ENCODE results near the gene CREB5. TPM values are rescaled to one million over a fixed set of nuclear protein-coding genes. Genes with fewer than 3 reads are reported as not detected.

The CREB5 gene
- total RNA-seq, 1 experiment from 2014 or later = 19.2 TPM

GRCh38 chr7:28490831-28491230 is 78.5 kb downstream of the CREB5 start:
- CTCF ChIA-PET = no interaction called here
- DNase-seq = peak; percentile 20
- no peak overlapping the region for H3K4me3 Mint-ChIP-seq (ENCODE audit: low read depth, unreplicated experiment)
- H3K27ac Mint-ChIP-seq (ENCODE audit: unreplicated experiment) = no peak overlapping the region
- BruUV-seq (replicated peaks) = no TSS peak
- intact Hi-C loops (cut with micrococcal nuclease; ENCODE audit: unreplicated experiment) = no loop called here
- H3K9me3 Mint-ChIP-seq (ENCODE audit: low read depth, unreplicated experiment) = peaks cover 4% of the 10 kb centered on the region
- TF ChIP-seq CTCF (IDR thresholded peaks at IDR 0.05; ENCODE audit: unreplicated experiment) = no peak
- no peaks in the 10 kb centered on the region for H3K27me3 Mint-ChIP-seq (ENCODE audit: unreplicated experiment)
- H3K36me3 Mint-ChIP-seq (ENCODE audit: insufficient read depth, unreplicated experiment) = no peaks in the 10 kb centered on the region
- peaks cover 56% of the 10 kb centered on the region for H3K4me1 Mint-ChIP-seq (ENCODE audit: low read depth, unreplicated experiment)

GRCh38 chr7:28493477-28493876 is 81.2 kb downstream of the CREB5 start:
- CTCF ChIA-PET = no interaction called here
- H3K27me3 Mint-ChIP-seq (ENCODE audit: unreplicated experiment) = no peaks in the 10 kb centered on the region
- DNase-seq = no peak

GRCh38 chr7:28497009-28497408 is 84.7 kb downstream of the CREB5 start:
- no TSS peak for BruUV-seq (replicated peaks)
- CTCF ChIA-PET = no interaction called here
- Mint-ChIP-seq H3K4me3 (ENCODE audit: low read depth, unreplicated experiment) (no peak overlapping the region), H3K36me3 (ENCODE audit: insufficient read depth, unreplicated experiment) (no peaks in the 10 kb centered on the region), H3K9me3 (ENCODE audit: low read depth, unreplicated experiment) (no peaks in the 10 kb centered on the region), H3K27me3 (ENCODE audit: unreplicated experiment) (no peaks in the 10 kb centered on the region), H3K27ac (ENCODE audit: unreplicated experiment) (no peak overlapping the region), H3K4me1 (ENCODE audit: low read depth, unreplicated experiment) (peaks cover 22% of the 10 kb centered on the region)
- DNase-seq = no peak
- no peak for TF ChIP-seq CTCF (IDR thresholded peaks at IDR 0.05; ENCODE audit: unreplicated experiment)
- intact Hi-C loops (cut with micrococcal nuclease; ENCODE audit: unreplicated experiment) = no loop called here

More at GRCh38 chr7:28493477-28493876, 81.2 kb downstream of the CREB5 start:
- Mint-ChIP-seq H3K36me3 (ENCODE audit: insufficient read depth, unreplicated experiment) (no peaks in the 10 kb centered on the region), H3K9me3 (ENCODE audit: low read depth, unreplicated experiment) (peaks cover 4% of the 10 kb centered on the region), H3K27ac (ENCODE audit: unreplicated experiment) (no peak overlapping the region), H3K4me3 (ENCODE audit: low read depth, unreplicated experiment) (no peak overlapping the region), H3K4me1 (ENCODE audit: low read depth, unreplicated experiment) (peaks cover 48% of the 10 kb centered on the region)
- BruUV-seq (replicated peaks) = no TSS peak
- TF ChIP-seq CTCF (IDR thresholded peaks at IDR 0.05; ENCODE audit: unreplicated experiment) = no peak
- intact Hi-C loops (cut with micrococcal nuclease; ENCODE audit: unreplicated experiment) = no loop called here

GRCh38 chr7:28498636-28499035 is 86.3 kb downstream of the CREB5 start:
- CTCF ChIA-PET = no interaction called here
- H3K27me3 Mint-ChIP-seq (ENCODE audit: unreplicated experiment) = no peaks in the 10 kb centered on the region
- TF ChIP-seq CTCF (IDR thresholded peaks at IDR 0.05; ENCODE audit: unreplicated experiment) = no peak

More at GRCh38 chr7:28498636-28499035, 86.3 kb downstream of the CREB5 start:
- intact Hi-C loops (cut with micrococcal nuclease; ENCODE audit: unreplicated experiment) = no loop called here
- no peaks in the 10 kb centered on the region for H3K9me3 Mint-ChIP-seq (ENCODE audit: low read depth, unreplicated experiment)
- no peak overlapping the region for H3K27ac Mint-ChIP-seq (ENCODE audit: unreplicated experiment)
- peaks cover 15% of the 10 kb centered on the region for H3K4me1 Mint-ChIP-seq (ENCODE audit: low read depth, unreplicated experiment)
- DNase-seq = no peak
- no peak overlapping the region for H3K4me3 Mint-ChIP-seq (ENCODE audit: low read depth, unreplicated experiment)
- no TSS peak for BruUV-seq (replicated peaks)
- no peaks in the 10 kb centered on the region for H3K36me3 Mint-ChIP-seq (ENCODE audit: insufficient read depth, unreplicated experiment)

Measured in Calu3 (cell line).